Heart right ventricle (tissue), 16 donors: Measurements from ENCODE around the gene RGS18. TPM values are rescaled to one million over a fixed set of nuclear protein-coding genes. Genes with fewer than 3 reads are reported as not detected.

ENCODE experiments used
- ATAC-seq, 8 donors: fragments of 200-7000 bp; cut with Tn5 transposase; one replicate each; pipeline ENCODE4 v1.9.1; 2020; ENCODE audit warnings: mild to moderate bottlenecking in 8 of 8, moderate library complexity in 8 of 8, moderate number of reproducible peaks in 1 of 8
- DNase-seq, 2 donors: peaks; one replicate each; pipeline ENCODE4 v3.0.0-alpha.2; 2020
- H3K27ac ChIP-seq, 10 donors: fragments of 200-600 bp; sonication (generic) in 2 of 10; one replicate each; pipeline versions ENCODE4 v1.5.0 to v1.8.0; 2020 to 2022; ENCODE audit warnings: mild to moderate bottlenecking in 3 of 10
- H3K27me3 ChIP-seq, 7 donors: fragments of 200-600 bp; one replicate each; pipeline ENCODE4 v1.8.0; 2021 to 2022; ENCODE audit warnings: mild to moderate bottlenecking in 2 of 7
- H3K36me3 ChIP-seq, 9 donors: fragments of 200-600 bp; sonication (generic) in 1 of 9; one replicate each; pipeline versions ENCODE4 v1.5.0 to v1.8.0; 2020 to 2022; ENCODE audit warnings: mild to moderate bottlenecking in 2 of 9
- H3K4me1 ChIP-seq, 9 donors: fragments of 200-600 bp; sonication (generic) in 1 of 9; one replicate each; pipeline versions ENCODE4 v1.5.0 to v1.8.0; 2020 to 2022; ENCODE audit warnings: mild to moderate bottlenecking in 4 of 9
- H3K4me3 ChIP-seq, 10 donors: fragments of 200-600 bp; sonication (generic) in 2 of 10; one replicate each; pipeline versions ENCODE4 v1.5.0 to v1.8.0; 2020 to 2022; ENCODE audit warnings: mild to moderate bottlenecking in 7 of 10, moderate library complexity in 2 of 10
- H3K9me3 ChIP-seq, 11 donors: fragments of 200-600 bp in 10 of 11; sonication (generic) in 2 of 11; one replicate each; pipeline versions ENCODE4 v1.5.0 to v1.8.0; 2013 to 2022; ENCODE audit warnings: mild to moderate bottlenecking in 2 of 11, control low read depth in 1 of 11, moderate library complexity in 1 of 11
- CTCF ChIP-seq, 9 donors: fragments of 200-600 bp; sonication (generic) in 2 of 9; IDR thresholded peaks; one replicate each; pipeline versions ENCODE4 v1.5.0 to v1.8.0; 2021 to 2022; ENCODE audit warnings: antibody characterized with exemption in 9 of 9, mild to moderate bottlenecking in 5 of 9, moderate library complexity in 1 of 9
- WGBS, 2 donors: extraction: QIAGEN DNeasy Blood & Tissue Kit; methylation state at CpG; one replicate each; pipeline ENCODE4 v1.1.7; 2013; ENCODE audit warnings: inconsistent platforms in 1 of 2; 5-methylcytosine and 5-hydroxymethylcytosine counted together
- intact Hi-C, 10 donors: fragments of 100-400 bp; cut with DNase I; formaldehyde crosslinking; loops; one replicate each; pipeline versions ENCODE4 v1.11.1 to v1.14.2; 2022
- polyA plus RNA-seq, 2 donors: library from polyadenylated mRNA; stranded (reverse); fragments of 200-250 nt; gene quantifications; one replicate each; pipeline ENCODE4 v1.2.3, GENCODE V29; 2013
- total RNA-seq, 10 donors: library from RNA; stranded (reverse); fragmentation: NEBNext Ultra II Directional in 3 of 10; extraction: Animal tissue kit (Norgen Biotek cat#: 25700) in 3 of 10; gene quantifications; one replicate each; pipeline versions ENCODE4 v1.2.1 to v1.2.4, GENCODE V29; 2021 to 2023
- donor health status: Arrhythmogenic right ventricular cardiomyopathy.
- donor health status: ischemic (EF 13 %, LVEDD 7.1; RV severe dilation, severe dysfunction).
- donor health status: healthy with polysubstance abuse.
- donor health status: DM: no; HTN: yes; CAD: no.
- donor health status: DM: no; HTN: no; CAD: no.
- donor health status: ischemic (EF 25% LVEDD 6.9; RV normal size, moderate dysfunction).
- donor health status: ischemic (EF 25% LVEDD 5.7; RV mildly dilated, moderate dysfunction).
- donor health status: healthy.
- donor health status: DM: yes; HTN: yes; CAD: no.
- donor health status: Ischemic cardiomyopathy.
- donor health status: ischemic (EF 35%, LVEDD 5.7; RV mildly dilated, moderate dysfunction).
- donor health status: nonischemic (EF 11% LVEDD 7.7; RV severe dilation, severe dysfunction).
- donor health status: DM: yes; HTN: yes; CAD: no.
- donor health status: PGD.
- donor health status: ischemic (EF 29% LVEDD 5.4; RV normal size, mild dysfunction).
- donor health status: nonischemic (EF 23%, LVEDD 6.1; RV moderate dilation, normal function).

The RGS18 gene
- total and polyA plus RNA-seq, 12 donors: 0.34 to 3.6 (median 0.65) TPM

- ATAC-seq (no peak), DNase-seq (no peak)
- WGBS, 2 donors: 86% methylated on average over 2 of the region's 2 CpGs
- no peak overlapping the region for H3K4me3 ChIP-seq
- H3K27me3 ChIP-seq: no peaks in the 10 kb centered on the region
- H3K4me1 ChIP-seq: no peaks in the 10 kb centered on the region
- no peak for TF ChIP-seq CTCF (IDR thresholded peaks at IDR 0.05)
- peaks cover 0 to 13% (median 0%) of the 10 kb centered on the region in 11 donors for H3K9me3 ChIP-seq
- no peaks in the 10 kb centered on the region for H3K36me3 ChIP-seq
- intact Hi-C loops: no loop called here
- H3K27ac ChIP-seq: no peak overlapping the region
These were observed 38.6 kb upstream of the RGS18 start for GRCh38 chr1:192119701-192120100.

- H3K9me3 ChIP-seq: peaks cover 0 to 13% (median 0%) of the 10 kb centered on the region in 11 donors
- no peak overlapping the region for H3K4me3 ChIP-seq
These were observed 35.6 kb upstream of the RGS18 start for GRCh38 chr1:192122668-192123067.

GRCh38 chr1:192123212-192123611, 35.0 kb upstream of the RGS18 start:
- Histone ChIP-seq H3K4me3 (no peak overlapping the region), H3K9me3 (peaks cover 0 to 13% (median 0%) of the 10 kb centered on the region in 11 donors), H3K27me3 (no peaks in the 10 kb centered on the region), H3K4me1 (no peaks in the 10 kb centered on the region), H3K36me3 (no peaks in the 10 kb centered on the region), H3K27ac (no peak overlapping the region)
- 83 to 91% methylated on average over 2 of the region's 2 CpGs for WGBS, 2 donors
- no peak for ATAC-seq
- no peak for DNase-seq
- intact Hi-C loops: no loop called here
- no peak for TF ChIP-seq CTCF (IDR thresholded peaks at IDR 0.05)

More at GRCh38 chr1:192122668-192123067, 35.6 kb upstream of the RGS18 start:
- no peak for DNase-seq
- TF ChIP-seq CTCF (IDR thresholded peaks at IDR 0.05): no peak
- Histone ChIP-seq H3K36me3 (no peaks in the 10 kb centered on the region), H3K27ac (no peak overlapping the region), H3K4me1 (no peaks in the 10 kb centered on the region), H3K27me3 (no peaks in the 10 kb centered on the region)
- no peak for ATAC-seq
- intact Hi-C loops: no loop called here

- DNase-seq (no peak), ATAC-seq (no peak)
- H3K4me3 ChIP-seq: no peak overlapping the region
- WGBS, 2 donors: 66 to 77% methylated on average over 2 of the region's 2 CpGs
- H3K27ac ChIP-seq: no peak overlapping the region
- no peaks in the 10 kb centered on the region for H3K4me1 ChIP-seq
- no peaks in the 10 kb centered on the region for H3K36me3 ChIP-seq
- intact Hi-C loops: no loop called here
- H3K9me3 ChIP-seq: peaks cover 0 to 4% (median 0%) of the 10 kb centered on the region in 11 donors
- no peak for TF ChIP-seq CTCF (IDR thresholded peaks at IDR 0.05)
- H3K27me3 ChIP-seq: no peaks in the 10 kb centered on the region
These were observed 32.1 kb upstream of the RGS18 start for GRCh38 chr1:192126030-192126619.
